Measurements from ENCODE around the gene SIRPA. TPM values are rescaled to one million over a fixed set of nuclear protein-coding genes. Genes with fewer than 3 reads are reported as not detected.

Gene SIRPA
- total and polyA plus RNA-seq, 2 of the 8 experiments (the other 6 are each of a cell fraction or from before 2014, with no cell fraction given), result 3.9 to 4.3 TPM

GRCh38 chr20:1846876-1847275 is 48.3 kb upstream of the SIRPA start (continued):
- TF ChIP-seq CHD7 (IDR thresholded peaks at IDR 0.05; ENCODE audit: insufficient replicate concordance, low read length) (no peak), EP300 (IDR thresholded peaks at IDR 0.05; ENCODE audit: borderline replicate concordance in 1 of 2, low read depth in 2 of 2, low read length in 2 of 2) (no peak), CREB1 (IDR thresholded peaks at IDR 0.05) (no peak), SIX5 (IDR thresholded peaks at IDR 0.05; ENCODE audit: low read depth, low read length) (no peak), EGR1 (IDR thresholded peaks at IDR 0.05; ENCODE audit: borderline replicate concordance, low read depth, low read length) (no peak), CTBP2 (IDR thresholded peaks at IDR 0.05; ENCODE audit: borderline replicate concordance, insufficient read depth, insufficient read length, low read length) (no peak), CTCF (IDR thresholded peaks at IDR 0.05; ENCODE audit: control extremely low read depth in 1 of 3, insufficient read depth in 1 of 3, low read depth in 1 of 3, low read length in 3 of 3) (no peak), YY1 (IDR thresholded peaks at IDR 0.05; ENCODE audit: low read depth, low read length) (no peak), RXRA (IDR thresholded peaks at IDR 0.05; ENCODE audit: insufficient read depth, low read depth, low read length) (no peak)
